Mesendoderm (in vitro differentiated cells): ENCODE measurements around the gene NACAD.

Source experiments
- DNase-seq: peaks from one replicate; pipeline ENCODE4 v3.0.0; 2013
- H2AK5ac ChIP-seq: 2 replicates; pipeline ENCODE4 v1.6.1; 2013; ENCODE audit warnings: low read length, inconsistent platforms
- H2BK120ac ChIP-seq: 2 replicates; pipeline ENCODE4 v1.6.1; 2013; ENCODE audit warnings: low read depth, mild to moderate bottlenecking, low read length, moderate library complexity, mixed read lengths
- H2BK15ac ChIP-seq: replicated peaks from 2 replicates; pipeline ENCODE4 v1.6.1; 2013; ENCODE audit warnings: low read depth, mild to moderate bottlenecking, moderate library complexity
- H2BK5ac ChIP-seq: 2 replicates; pipeline ENCODE4 v1.6.1; 2013; ENCODE audit warnings: low read length, inconsistent platforms
- H3K18ac ChIP-seq: 2 replicates; pipeline ENCODE4 v1.6.1; 2013; ENCODE audit warnings: mild to moderate bottlenecking, low read length, mixed read lengths
- H3K23ac ChIP-seq: one replicate; pipeline ENCODE4 v1.6.1; 2013; ENCODE audit warnings: low read length
- H3K27ac ChIP-seq: 2 replicates; pipeline ENCODE4 v1.5.1; 2013; ENCODE audit warnings: low read depth, mild to moderate bottlenecking, inconsistent platforms, low read length, moderate library complexity
- H3K27me3 ChIP-seq: 2 replicates; pipeline ENCODE4 v1.6.1; 2013; ENCODE audit warnings: low read length, control low read depth, mild to moderate bottlenecking, inconsistent platforms; ENCODE audit not compliant: insufficient read depth, poor library complexity
- H3K36me3 ChIP-seq: 2 replicates; pipeline ENCODE4 v1.6.1; 2013; ENCODE audit warnings: low read length, inconsistent platforms; ENCODE audit not compliant: control insufficient read depth, insufficient read depth
- H3K4ac ChIP-seq: one replicate; pipeline ENCODE4 v1.6.1; 2013; ENCODE audit warnings: low read depth, mild to moderate bottlenecking, low read length, moderate library complexity
- H3K4me1 ChIP-seq: 2 replicates; pipeline ENCODE4 v1.6.1; 2013; ENCODE audit warnings: low read depth, low read length, inconsistent platforms; ENCODE audit not compliant: control insufficient read depth
- H3K4me2 ChIP-seq: 2 replicates; pipeline ENCODE4 v1.6.1; 2013; ENCODE audit warnings: low read length
- H3K4me3 ChIP-seq: 2 replicates; pipeline ENCODE4 v1.5.1; 2013; ENCODE audit warnings: mild to moderate bottlenecking, low read length
- H3K56ac ChIP-seq: one replicate; pipeline ENCODE4 v1.6.1; 2013; ENCODE audit warnings: low read length
- H3K79me1 ChIP-seq: 2 replicates; pipeline ENCODE4 v1.6.1; 2013; ENCODE audit warnings: low read length, inconsistent platforms
- H3K79me2 ChIP-seq: 2 replicates; pipeline ENCODE4 v1.6.1; 2013; ENCODE audit warnings: mild to moderate bottlenecking, low read length; ENCODE audit not compliant: control insufficient read depth, insufficient read depth
- H3K9ac ChIP-seq: 2 replicates; pipeline ENCODE4 v1.6.1; 2013; ENCODE audit warnings: low read length, inconsistent platforms
- H4K5ac ChIP-seq: one replicate; pipeline ENCODE4 v1.6.1; 2013; ENCODE audit warnings: low read length
- H4K8ac ChIP-seq: one replicate; pipeline ENCODE4 v1.6.1; 2013; ENCODE audit warnings: low read depth, mild to moderate bottlenecking, control low read depth, low read length, moderate library complexity
- WGBS: extraction: QIAGEN DNeasy Blood & Tissue Kit; methylation state at CpG from one replicate; pipeline ENCODE4 v1.1.7; 2013; ENCODE audit warnings: low lambda C conversion rate, missing lambda C conversion rate; ENCODE audit not compliant: insufficient coverage; ENCODE audit errors: extremely low coverage; 5-methylcytosine and 5-hydroxymethylcytosine counted together

The NACAD gene

DNA sequence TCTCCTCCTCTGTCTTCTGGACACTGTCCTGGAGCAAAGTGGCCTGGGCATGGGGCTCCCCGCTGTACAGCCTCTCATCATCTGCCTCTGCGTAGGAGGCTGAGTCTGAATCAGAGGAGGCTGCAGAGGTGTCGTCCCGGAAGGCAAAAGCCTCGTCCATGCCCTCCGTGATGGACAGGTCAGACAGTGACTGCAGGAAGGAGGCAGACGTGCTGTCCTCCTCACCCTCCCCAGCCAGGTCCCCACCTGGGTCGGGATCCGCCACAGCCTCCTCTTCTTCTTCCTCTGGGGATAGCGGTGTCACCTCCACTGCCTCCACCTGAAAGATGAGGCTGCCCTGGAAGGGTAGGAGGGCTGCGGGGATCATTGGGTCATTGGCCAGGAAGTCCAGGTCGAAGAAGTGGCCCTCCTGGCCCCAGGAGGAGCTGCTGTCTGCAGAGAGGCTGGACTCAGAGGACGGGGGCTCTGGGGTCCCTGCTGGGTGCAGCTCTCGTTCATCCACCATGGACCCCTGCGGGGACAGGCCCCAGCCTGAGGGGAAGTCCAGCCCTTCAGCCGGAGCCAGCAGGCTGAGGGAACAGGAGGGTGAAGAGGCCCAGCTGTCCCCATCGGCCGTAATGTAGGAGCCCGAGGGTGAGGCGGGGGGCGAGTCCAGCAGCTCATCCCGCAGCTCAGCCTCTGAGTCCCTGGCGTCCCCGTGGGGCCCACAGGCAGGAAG, 3.7 kb downstream of the NACAD start:
- no peak overlapping the region for H3K9ac ChIP-seq
- H2BK120ac ChIP-seq: no peak overlapping the region
- no peak overlapping the region for H3K18ac ChIP-seq
- no peaks in the 10 kb centered on the region for H3K79me1 ChIP-seq
- H4K5ac ChIP-seq: no peak overlapping the region
- H3K79me2 ChIP-seq: no peaks in the 10 kb centered on the region
- no peak overlapping the region for H4K8ac ChIP-seq
- no peaks in the 10 kb centered on the region for H3K27me3 ChIP-seq
- no peak overlapping the region for H3K27ac ChIP-seq
- H3K56ac ChIP-seq: no peak overlapping the region
- no peak overlapping the region for H2AK5ac ChIP-seq
- no peak overlapping the region for H3K23ac ChIP-seq
- no peak overlapping the region for H3K4me2 ChIP-seq
- no CpG with 5 or more reads among the region's 24 CpGs for WGBS
- no peak for DNase-seq
- H3K36me3 ChIP-seq: no peaks in the 10 kb centered on the region
- no peak overlapping the region for H2BK5ac ChIP-seq
- no peak overlapping the region for H3K4me3 ChIP-seq
- no peak overlapping the region for H3K4ac ChIP-seq
- no peaks in the 10 kb centered on the region for H3K4me1 ChIP-seq
- no peak overlapping the region for H2BK15ac ChIP-seq

GRCh38 chr7:45084336-45084735, 4.4 kb downstream of the NACAD start:
- Histone ChIP-seq H3K27ac (no peak overlapping the region), H3K79me1 (no peaks in the 10 kb centered on the region), H2AK5ac (no peak overlapping the region), H3K23ac (no peak overlapping the region), H2BK15ac (no peak overlapping the region), H3K56ac (no peak overlapping the region), H4K8ac (no peak overlapping the region), H3K4me3 (no peak overlapping the region), H3K18ac (no peak overlapping the region), H3K4me2 (no peak overlapping the region), H3K79me2 (no peaks in the 10 kb centered on the region), H3K4me1 (no peaks in the 10 kb centered on the region), H3K27me3 (no peaks in the 10 kb centered on the region), H4K5ac (no peak overlapping the region), H2BK5ac (no peak overlapping the region), H3K9ac (no peak overlapping the region), H2BK120ac (no peak overlapping the region), H3K36me3 (no peaks in the 10 kb centered on the region), H3K4ac (no peak overlapping the region)
- no CpG with 5 or more reads among the region's 5 CpGs for WGBS
- DNase-seq: no peak

DNA sequence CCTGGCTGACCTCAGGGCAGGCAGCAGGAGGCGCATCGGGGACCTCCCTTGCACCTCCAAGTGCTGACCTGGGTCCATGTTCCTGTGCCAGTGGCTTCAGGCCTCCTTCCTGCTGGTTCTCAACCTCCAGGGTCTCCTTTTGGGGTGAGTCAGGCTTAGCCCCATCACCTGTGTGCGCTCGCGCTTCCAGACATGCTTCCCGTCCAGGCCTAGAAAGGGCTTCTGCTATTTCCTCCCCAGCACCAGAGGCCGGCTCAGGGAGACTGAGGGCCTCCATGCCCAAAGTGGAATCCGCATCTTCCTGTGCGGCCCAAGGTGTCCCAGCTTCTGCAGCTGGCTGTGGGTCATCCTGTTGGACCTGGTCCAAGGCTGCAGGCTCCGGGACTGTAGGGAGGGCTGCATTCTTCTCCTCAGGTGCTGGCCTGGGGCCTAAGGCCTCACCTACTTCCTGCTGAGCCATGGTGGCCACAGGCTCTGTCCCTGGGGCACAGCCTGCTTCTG, 5.9 kb downstream of the NACAD start:
- Histone ChIP-seq H3K4me1 (no peaks in the 10 kb centered on the region), H3K79me1 (no peaks in the 10 kb centered on the region), H3K4me2 (no peak overlapping the region), H3K23ac (no peak overlapping the region), H3K79me2 (no peaks in the 10 kb centered on the region), H2BK15ac (no peak overlapping the region), H3K27me3 (no peaks in the 10 kb centered on the region), H2BK120ac (no peak overlapping the region), H3K36me3 (no peaks in the 10 kb centered on the region), H3K18ac (no peak overlapping the region), H4K8ac (no peak overlapping the region), H3K4me3 (no peak overlapping the region), H3K27ac (no peak overlapping the region), H3K4ac (no peak overlapping the region), H2BK5ac (no peak overlapping the region), H4K5ac (no peak overlapping the region), H3K56ac (no peak overlapping the region), H2AK5ac (no peak overlapping the region), H3K9ac (no peak overlapping the region)
- DNase-seq: no peak
- WGBS: no CpG with 5 or more reads among the region's 10 CpGs

- no peak overlapping the region for H3K56ac ChIP-seq
- H2BK120ac ChIP-seq: no peak overlapping the region
- no peak overlapping the region for H3K18ac ChIP-seq
- H3K9ac ChIP-seq: no peak overlapping the region
- H3K79me1 ChIP-seq: no peaks in the 10 kb centered on the region
- H3K4ac ChIP-seq: no peak overlapping the region
- no peak overlapping the region for H3K4me2 ChIP-seq
- no peak overlapping the region for H4K8ac ChIP-seq
- no peak overlapping the region for H3K4me3 ChIP-seq
- no peak overlapping the region for H2BK5ac ChIP-seq
- H2AK5ac ChIP-seq: no peak overlapping the region
- DNase-seq: no peak
- WGBS: no CpG with 5 or more reads among the region's 18 CpGs
- no peaks in the 10 kb centered on the region for H3K27me3 ChIP-seq
- no peaks in the 10 kb centered on the region for H3K4me1 ChIP-seq
- H3K23ac ChIP-seq: no peak overlapping the region
- H3K36me3 ChIP-seq: no peaks in the 10 kb centered on the region
- H3K27ac ChIP-seq: no peak overlapping the region
- H3K79me2 ChIP-seq: no peaks in the 10 kb centered on the region
- no peak overlapping the region for H4K5ac ChIP-seq
- no peak overlapping the region for H2BK15ac ChIP-seq
Measured at GRCh38 chr7:45082031-45082830, 6.5 kb downstream of the NACAD start.

DNA sequence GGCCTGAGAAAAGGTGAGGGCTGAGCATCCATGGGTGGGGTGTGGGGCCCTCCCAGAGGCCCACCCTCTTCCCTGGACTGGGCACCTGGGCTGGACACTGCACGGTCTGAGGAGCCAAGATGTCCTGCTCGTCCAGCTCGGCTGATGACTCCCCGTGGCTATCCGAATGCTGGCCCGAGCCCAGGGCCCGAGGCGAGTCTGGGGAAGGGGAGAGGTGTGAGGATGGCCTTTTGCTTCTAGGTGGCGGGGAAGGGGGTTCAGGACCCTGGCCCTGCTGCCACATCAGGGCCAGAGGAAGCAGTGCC, 7.1 kb downstream of the NACAD start:
- H3K4me2 ChIP-seq: no peak overlapping the region
- no peak overlapping the region for H4K5ac ChIP-seq
- H3K9ac ChIP-seq: no peak overlapping the region
- H2AK5ac ChIP-seq: no peak overlapping the region
- H2BK15ac ChIP-seq: no peak overlapping the region
- H3K23ac ChIP-seq: no peak overlapping the region
- no peaks in the 10 kb centered on the region for H3K4me1 ChIP-seq
- H3K79me2 ChIP-seq: no peaks in the 10 kb centered on the region
- H2BK5ac ChIP-seq: no peak overlapping the region
- no CpG with 5 or more reads among the region's 9 CpGs for WGBS
- no peaks in the 10 kb centered on the region for H3K27me3 ChIP-seq
- H3K27ac ChIP-seq: no peak overlapping the region
- no peak overlapping the region for H4K8ac ChIP-seq
- H2BK120ac ChIP-seq: no peak overlapping the region
- no peaks in the 10 kb centered on the region for H3K79me1 ChIP-seq
- no peak overlapping the region for H3K18ac ChIP-seq
- no peaks in the 10 kb centered on the region for H3K36me3 ChIP-seq
- no peak for DNase-seq
- H3K4me3 ChIP-seq: no peak overlapping the region
- H3K4ac ChIP-seq: no peak overlapping the region
- no peak overlapping the region for H3K56ac ChIP-seq
